ENCODE results near the gene TMEM106C.

The TMEM106C gene

DNA sequence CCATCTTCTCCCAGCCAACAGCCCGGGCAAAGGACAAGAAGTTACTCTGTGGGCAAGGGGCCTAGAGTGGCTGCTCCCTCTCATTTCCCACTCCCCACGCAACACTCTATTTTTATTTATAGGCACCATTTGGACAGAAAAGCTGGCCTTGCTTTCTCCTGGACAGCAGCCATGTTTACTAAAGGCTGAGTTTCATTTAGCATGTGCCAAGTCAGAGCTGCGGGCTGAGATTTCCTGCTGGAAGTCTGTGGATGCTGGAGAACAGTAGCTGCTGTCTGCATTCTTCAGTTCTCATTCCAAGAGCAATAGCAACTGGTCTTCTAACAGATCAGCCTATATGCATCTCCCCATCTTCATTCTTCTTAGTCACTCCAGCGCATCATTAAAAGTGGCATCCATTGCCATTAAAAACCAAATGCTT is 32.6 kb downstream of the TMEM106C start:
- no peak for DNase-seq (ENCODE audit: low read depth)

DNA sequence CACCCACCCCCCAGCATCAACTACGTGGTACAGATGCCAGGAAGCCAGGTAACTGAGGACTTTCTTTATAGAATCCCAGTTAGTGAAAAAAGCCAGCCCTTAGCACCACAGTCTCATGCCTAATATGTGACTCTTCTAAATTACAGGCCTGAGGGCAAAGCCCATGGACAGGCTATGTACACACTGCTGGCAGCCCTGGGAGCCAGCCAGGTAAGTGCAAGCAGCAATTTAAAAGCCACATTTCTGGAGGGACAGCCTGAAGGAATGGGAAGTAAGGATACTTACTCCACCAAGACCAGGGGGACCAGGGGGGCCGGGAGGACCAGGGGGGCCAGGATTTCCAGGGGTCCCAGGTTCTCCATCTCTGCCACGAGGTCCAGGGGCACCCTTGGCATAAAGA is 33.9 kb downstream of the TMEM106C start:
- DNase-seq (ENCODE audit: low read depth): no peak

DNA sequence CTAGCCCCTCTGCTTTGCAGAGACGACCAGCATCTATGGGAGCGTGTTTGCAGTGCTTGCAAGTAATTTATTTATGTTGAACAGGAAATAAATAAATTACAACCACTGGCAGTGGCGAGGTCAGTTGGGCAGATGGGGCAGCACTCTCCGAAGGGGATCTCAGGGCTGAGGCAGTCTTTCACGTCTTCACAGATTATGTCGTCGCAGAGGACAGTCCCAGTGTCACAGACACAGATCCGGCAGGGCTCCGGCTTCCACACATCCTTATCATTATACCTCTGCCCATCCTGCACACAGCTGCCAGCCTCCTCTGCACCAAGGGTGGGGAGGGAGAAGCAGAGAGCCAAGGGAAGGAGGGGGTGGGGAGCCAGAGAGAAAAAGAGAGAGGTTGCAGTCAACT is 36.4 kb downstream of the TMEM106C start:
- DNase-seq (ENCODE audit: low read depth): no peak

DNA sequence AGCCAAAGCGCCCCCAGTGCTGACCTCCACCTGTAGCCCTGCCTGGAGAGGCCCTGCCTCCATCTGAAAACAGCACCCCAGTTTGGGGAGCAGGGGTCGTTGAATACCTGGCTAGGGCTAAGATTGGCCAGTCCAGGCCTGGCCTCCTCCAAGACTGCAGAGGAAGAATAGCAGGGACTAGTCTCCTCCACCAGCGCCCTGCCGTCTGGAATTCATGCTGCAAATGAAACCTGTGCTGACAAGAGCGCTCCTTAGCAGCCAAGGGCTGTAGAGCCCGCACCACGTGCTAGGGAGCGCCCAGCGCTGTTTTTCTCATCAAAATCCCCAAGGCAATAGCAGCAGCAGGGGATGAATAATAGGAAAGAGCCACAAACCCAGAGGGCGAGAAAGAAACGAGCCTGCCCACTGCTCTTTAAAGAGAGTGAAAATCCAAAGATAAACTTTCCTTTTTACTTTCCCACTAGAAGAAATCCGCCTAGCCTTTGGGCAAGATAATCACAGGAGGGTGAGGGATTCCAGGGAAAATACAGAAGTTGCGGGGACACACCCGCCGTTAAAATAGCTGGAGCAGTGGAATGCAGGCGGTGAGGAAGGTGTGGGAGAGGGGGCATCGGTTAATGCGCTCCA is 37.6 kb downstream of the TMEM106C start:
- DNase-seq (ENCODE audit: low read depth): no peak

DNA sequence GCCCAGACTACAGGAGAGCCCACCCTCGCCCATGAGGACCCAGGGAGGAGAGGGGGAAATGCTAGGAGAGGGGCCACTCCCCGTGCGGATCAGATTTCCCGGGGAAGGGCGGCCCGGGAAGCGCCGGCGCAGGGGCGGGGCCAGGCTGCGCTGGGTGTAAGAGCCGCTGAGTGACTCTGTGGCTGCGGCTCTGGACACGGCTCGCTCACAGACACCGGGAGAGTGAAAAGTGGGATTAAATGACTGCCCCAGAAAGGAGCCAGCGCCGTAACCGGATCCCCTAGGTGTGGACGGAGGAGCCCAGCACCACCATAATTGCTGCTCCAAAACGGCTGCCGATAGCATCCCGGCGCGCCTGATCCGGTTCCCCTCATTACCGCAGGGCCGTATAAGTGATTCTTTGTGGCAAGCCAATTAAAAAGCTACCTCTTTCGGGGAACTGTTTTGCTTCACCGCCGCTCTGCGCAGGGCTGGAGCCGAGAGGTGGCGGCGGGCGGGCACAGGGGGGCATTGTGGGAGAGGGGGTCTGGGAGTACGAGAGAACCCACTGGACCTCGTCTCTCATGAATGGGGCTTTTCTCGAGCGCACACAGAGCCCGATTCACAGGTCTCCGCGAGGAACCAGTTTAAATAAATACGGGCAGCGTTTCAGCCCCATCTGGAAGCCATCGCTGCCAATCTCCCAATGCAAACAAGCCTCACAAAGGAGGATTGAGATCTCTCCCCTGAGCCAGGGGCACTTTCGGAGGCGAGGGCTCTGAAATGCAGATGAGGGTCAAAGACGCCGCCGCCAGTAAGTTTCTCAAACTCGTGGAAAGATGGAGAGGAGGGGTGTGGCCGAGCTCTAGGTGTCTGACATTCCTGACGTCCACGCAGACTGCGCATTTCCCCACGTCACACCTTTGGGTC is 38.4 kb downstream of the TMEM106C start:
- no peak for DNase-seq (ENCODE audit: low read depth)

DNA sequence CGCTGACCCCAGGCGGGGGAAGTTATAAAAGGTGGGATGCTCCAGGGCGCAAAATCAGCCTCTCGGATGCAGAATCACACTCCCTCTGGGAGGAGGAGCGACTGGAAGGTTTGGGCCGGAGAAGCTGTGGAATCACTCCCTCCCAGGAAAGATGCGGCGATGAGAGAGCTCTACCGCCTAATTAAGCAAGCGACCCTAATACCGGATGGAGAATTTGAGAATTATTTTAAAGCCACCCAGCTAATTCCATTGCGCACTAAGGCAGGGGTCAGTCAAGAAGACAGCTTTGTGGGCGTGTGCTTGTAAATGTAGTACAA is 39.0 kb downstream of the TMEM106C start:
- DNase-seq (ENCODE audit: low read depth): no peak

DNA sequence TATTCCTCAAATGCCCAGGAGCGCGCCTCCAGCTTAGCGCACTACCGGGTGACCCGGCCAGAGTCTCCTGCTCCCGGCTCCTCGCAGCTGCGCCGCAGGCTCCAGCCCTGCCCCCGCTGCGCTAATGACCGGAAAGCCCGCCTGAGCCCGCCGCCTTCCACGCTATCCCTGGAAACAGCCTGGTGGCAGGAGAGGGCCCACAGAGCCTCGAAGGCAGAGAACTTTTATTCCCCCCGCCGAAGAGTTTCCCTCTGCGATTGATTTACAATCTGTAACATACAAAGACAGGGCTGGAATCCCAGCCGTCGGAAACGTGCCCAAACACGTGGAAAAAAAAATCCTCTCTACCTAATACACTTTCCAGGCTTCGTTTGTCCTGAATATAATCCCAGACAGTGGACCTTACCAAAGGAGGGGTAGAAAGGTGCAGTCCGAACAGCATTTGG is 39.4 kb downstream of the TMEM106C start:
- DNase-seq (ENCODE audit: low read depth): no peak

DNA sequence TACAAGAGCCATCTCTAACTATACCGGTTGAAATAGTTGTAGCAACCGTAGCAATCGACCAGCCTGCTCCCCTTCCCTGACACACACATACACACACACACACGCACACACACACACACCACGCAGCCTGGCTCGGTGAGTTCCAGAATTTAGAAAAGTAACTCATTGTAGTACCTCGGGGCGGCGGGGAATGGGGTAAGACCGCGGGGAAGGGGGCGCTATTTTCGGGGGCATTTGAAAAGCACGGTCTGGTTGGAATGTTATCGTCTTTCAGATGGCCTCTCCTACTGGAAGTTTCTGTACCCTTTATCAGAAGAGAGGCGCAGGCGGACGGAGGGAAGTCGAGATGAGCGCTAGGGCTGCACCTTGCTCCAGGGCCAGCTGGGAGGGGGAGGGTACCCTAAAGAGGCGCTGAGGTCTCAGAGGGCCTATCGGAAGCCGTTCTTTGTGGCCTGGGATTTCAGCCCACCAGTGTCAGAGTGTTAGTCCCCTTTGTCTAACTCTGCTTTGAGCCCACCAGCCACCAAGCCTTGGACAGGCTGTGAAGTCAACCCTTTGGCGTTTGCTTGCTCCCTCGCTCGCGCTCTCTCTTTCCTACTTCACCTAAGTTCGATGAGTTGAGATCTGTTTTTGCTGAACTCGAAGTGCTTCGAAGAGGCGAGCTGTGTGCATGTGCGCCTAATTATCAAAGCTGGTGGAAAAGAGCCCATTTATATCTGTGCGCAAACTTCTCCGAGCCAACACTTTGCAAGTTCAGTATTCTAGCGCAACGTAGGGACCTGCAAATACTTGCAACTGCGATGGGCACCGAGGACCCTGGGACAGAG is 40.0 kb downstream of the TMEM106C start:
- DNase-seq (ENCODE audit: low read depth): no peak

DNA sequence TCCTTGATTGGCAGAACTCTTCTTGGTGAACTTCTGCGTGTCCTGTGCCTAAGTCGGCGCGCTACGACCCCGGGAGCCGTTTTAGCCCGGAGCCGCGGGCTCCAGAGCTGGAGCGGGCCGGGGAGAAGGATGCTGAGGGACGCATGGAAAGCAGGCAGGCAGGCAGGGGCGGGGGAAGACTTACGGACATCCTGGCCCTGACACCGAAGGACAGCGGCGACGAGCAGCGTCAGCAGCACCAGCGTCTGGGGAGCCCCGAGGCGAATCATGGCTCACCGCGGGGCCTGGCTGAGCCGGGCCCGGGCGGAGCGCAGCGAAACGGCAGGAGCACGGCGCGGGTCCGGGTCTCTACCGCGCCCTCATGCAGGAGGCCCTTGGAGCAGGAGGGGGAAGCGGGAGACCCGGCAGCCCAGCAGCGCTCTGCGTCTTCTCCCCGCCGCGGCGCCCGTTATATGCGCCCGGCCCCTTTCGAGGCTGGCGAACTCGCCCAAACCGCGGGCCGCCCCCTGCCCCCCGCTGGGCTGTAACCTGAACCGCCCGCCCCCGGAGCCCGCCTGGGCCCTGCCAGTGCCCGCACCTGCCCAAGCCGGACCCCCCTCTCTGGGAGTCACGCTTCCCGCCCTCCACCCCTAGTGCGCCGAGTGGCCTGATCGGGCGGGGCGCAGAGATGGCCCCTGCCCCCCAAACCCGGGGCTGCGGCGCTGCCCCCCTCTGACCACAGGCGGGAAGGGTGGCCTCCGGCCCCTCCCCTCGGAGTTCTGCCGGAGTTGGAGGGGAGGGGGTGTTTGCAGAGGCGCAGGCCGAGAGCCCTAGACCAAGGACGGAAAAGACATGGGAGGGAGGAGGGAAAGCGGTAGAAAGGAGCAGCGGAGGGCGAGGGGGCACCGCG is 40.9 kb downstream of the TMEM106C start, which contains the start of gene COL2A1:
Gene COL2A1, minus strand, starts transcription at position 424 of the 889 bp plus-strand sequence. Its CDS starts 155 bp downstream, at position 269.
- no peak for DNase-seq (ENCODE audit: low read depth)

DNA sequence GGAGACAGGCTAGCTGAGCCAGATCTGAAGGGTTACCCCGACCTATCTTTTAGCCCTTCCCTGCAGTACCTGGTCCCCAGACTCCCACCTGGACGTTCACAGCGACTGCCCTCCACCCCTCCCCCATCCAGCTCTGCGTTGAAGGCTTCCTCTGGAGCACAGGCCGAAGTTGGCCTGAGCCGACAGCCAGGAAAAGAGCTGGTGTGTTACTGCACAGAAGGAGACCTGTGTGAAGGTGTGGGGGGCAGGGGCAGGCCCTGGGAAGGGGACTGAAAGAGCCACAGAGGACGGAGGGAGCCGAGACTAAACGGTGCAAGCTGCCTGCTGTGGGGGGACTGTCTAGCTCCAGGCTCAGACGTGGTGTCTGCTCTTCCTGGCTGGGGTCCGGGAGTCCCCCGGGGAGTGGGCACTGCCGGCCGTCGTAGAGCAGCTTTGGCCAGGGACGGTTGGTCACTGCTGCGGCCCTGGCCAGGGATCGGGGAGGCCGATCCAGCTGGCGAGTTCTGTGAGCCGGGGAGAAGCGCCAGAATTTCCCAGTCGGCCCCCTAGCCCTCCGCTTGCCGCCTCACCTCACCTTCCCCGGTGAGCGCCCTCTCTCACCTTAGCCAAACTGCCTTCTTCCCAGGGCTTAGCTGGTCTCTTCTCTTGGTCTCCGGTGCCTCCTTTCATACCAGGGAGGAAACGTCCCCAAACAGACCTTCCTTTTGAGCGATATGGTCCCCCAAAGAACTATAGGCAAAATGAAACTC is 41.8 kb downstream of the TMEM106C start:
- DNase-seq (ENCODE audit: low read depth): no peak

DNA sequence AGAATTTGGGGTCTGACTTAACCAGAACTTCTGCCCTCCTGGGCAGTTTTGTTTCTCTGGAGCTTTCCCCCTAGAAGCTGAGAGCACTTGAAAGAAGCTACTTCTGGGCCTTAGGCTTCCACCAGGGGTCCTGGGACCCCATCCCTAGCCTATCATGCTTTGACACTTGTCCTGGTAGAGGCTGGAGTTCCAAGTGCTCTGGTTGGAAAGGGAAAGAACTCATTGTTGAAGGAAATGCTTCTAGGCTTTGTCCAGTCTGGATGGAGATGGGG is 42.3 kb downstream of the TMEM106C start:
- no peak for DNase-seq (ENCODE audit: low read depth)

DNA sequence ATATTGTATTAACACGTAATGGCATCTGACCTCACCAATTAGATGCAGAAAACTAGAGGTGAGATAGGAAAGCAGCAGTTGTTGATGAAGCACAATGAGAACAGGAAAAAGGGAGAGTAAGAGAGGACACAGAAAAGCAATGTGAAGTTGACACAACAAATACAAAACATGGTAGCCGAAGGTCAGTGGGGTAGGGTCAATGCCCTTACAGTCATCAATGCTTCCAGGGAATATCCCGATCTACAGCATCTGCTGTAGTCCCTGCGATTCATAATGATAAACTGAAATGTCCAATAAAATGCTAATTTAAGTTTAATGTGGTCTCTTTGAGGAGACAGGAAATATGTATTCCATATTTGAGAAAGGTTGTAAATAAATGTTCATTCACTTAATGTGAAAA is 43.8 kb downstream of the TMEM106C start:
- no peak for DNase-seq (ENCODE audit: low read depth)

DNA sequence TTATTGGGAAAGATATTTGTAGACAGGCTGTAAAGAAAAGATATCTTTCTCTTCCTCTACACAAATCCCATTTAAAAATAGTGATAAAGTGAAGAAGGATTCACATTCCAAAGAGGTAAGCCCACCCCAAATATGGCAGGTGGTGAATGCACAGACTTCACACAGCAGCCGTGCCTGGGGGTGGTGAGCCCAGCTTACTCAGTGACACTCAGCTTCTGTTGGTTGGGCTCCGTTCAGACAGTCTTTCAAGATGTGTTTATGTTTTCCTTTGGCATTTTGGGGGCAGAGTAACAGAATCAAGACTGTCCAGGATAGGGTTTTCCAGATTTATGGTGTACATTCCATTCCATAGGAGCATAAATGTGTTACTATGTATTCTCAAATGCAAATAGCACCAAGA is 45.0 kb downstream of the TMEM106C start:
- no peak for DNase-seq (ENCODE audit: low read depth)

DNA sequence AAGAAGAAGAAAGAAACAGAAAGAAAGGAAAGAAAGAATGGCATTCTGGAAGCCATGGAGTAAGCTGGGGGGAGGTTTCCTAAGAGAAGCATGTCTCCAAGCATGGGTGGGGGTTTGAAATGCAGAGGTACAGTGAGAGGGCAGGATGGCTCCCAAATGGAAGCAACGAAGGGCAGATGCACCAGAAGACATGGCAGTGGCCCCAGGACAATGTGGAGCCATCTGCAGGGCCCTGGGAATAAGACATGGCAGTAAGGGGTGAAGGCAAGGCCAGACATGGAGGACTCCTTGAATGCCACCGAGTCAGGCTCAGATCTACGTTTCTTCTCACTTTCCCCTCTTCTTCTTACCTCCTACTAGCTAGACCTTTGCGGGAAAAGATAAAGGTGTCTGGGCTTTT is 45.6 kb downstream of the TMEM106C start:
- no peak for DNase-seq (ENCODE audit: low read depth)

DNA sequence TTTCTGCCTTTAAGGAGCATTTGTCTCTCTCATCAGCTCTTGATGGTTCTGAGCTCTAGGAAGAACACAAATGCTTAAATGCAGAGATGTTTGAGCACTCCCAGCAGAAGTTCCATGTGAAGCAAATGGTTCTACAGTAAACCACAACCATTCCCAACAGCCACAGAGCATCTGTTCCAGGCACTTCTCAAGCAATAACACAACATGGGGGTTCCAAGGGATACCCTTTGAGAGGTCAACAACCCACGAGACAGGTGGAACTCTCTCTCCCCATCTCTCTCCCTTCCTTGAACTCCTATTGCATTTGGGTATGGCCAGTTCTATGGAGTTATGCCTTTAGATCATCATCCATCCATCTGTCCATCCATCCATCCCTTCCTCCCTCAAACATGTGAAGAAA is 46.1 kb downstream of the TMEM106C start:
- no peak for DNase-seq (ENCODE audit: low read depth)

DNA sequence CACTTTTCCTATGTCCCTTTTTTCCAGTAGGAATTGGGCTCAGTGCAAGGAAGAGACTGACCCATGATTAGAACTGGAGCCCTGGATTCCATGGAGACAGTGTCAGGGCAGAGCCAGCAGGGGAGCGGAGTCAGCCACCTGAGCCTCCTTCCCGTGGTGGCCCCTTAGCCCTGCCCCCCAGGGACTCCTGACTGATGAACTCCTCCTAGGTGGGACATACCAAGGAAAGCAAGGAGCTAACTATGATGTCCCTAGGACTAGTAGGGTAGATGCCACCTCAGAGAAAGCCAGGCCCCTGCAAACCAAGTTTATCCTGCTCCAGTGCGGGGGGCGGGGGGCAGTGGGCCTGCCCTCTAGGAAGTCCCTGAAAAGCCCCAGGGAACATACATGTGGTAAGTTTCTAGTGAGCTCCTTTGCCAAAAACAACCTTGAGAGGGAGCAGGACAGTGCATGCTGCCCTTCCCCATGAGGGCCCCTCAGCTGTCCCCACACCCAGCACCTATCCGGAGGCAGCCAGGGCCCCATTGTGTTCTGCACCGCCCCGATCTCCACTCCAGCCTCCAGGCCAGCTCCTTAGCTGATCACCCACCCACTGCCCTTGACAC is 47.1 kb downstream of the TMEM106C start:
- DNase-seq (ENCODE audit: low read depth): no peak

DNA sequence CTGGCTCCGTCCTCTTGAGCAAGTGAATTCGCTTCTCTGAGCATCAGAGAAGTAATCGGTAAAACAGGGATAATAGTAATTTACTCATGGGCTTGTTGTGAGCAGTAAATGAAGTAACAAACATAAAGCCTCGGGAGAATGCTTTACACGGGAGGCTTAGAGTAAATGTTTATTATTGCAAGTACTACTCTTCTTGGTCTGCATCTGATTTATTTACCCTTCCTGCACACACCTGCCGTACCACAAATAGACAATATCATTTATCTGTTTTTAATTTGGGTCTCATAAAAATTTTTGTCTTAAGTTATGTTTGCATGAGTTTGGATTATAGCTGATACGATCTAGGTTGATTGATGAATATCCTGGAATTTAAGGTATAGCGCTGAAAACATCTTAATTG is 48.7 kb downstream of the TMEM106C start:
- DNase-seq (ENCODE audit: low read depth): no peak

DNA sequence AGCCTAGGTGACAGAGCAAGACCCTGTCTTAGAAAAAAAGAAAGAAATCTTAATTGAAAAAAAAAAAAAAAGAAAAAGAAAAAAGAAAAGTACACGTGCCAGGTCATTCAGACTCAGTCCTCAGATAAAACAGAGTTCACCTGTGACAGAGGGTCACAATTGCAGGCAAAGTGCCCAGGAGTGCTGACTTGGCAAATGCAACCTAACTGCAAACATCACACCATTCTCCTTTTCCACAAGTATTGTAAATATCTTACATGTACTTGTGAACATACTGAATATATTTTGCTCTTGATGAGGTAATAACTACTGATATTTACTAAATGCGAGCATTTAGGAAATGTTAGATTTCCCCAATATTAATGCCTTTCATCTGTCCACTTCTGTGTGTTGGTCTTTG is 49.9 kb downstream of the TMEM106C start:
- DNase-seq (ENCODE audit: low read depth): no peak

DNA sequence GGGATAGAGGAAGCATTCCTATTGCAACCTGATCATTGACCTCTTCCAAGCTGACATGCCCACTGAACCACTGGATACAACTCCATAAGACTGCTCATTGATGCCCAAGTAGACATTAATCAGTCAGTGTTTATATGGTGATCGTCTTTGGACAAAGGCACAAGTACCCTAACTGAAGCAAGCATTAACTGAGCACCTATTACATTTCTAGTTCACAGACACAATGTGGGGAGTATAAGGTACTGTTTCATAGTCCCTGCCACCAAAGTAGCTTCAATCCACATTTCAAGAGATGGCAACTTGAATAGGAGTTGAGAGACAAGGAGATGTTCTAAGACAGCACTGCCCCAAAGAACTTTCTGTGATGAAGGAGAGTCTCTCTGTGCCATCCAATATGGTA is 51.7 kb downstream of the TMEM106C start:
- no peak for DNase-seq (ENCODE audit: low read depth)

DNA sequence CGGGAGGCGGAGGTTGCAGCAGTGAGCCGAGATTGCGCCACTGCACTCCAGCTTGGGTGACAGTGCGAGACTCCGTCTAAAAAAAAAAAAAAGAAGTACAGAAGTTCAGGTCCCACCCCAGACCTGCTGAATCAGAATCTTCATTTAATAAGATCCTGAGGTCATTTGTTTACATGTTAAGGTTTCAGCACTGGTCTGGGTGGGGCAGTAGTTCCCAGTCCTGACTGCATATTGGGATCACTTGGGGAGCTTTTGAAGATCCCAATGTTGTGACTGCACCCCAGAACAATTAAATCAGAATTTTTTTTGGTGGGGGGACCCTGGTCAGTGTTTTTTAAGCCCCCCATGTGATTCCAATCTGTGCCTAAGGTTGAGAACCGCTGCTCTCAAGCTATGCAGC is 52.6 kb downstream of the TMEM106C start:
- DNase-seq (ENCODE audit: low read depth): no peak

Data from activated gamma-delta T cell treated with anti-CD3 and anti-CD28 coated beads, Interleukin-2, amount 50 U/mL, for 16 hours (primary cell).